GM18520 (cell line): ENCODE data around the gene HEXA.

ENCODE experiments used
- ATAC-seq: cut with Tn5 transposase; IDR thresholded peaks from one replicate; pipeline ENCODE4 v1.9.1; 2021; ENCODE audit not compliant: unreplicated experiment

Gene HEXA

DNA sequence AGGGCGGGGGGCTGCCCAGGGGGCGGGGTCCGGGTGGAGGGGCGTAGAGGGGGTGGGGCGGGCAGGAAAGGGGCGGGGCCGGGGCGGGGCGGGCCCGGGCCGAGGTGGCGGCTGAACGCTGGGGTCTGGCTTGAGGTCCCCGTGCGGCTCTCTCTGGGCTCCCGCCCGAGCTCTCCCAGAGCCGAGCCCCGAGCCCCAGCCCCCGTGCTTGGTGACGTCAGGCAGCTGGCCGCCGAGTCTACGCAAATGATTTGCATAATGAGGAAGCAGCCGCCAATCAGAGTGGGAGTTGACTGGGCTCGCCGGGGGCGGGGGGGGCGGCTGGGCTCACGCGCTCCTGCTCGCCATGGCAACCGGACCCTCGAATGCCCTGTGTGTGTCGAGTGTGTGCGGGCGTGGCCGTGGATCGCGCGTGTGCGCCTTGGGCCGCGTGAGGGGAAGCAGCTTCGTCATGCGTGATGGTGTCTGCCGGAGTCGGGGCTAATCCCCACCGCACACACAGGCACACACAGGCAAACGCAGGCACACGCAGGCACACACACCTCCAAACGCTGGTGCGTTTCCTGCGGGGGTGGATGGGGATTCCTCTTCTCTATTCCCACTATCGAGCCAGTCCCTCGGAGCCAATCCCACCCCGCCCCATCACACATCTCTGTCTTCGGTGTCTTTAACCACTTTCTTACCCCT lies 55.7 kb downstream of the HEXA start, which contains the start of gene CELF6:
Gene CELF6 (minus strand): TSS at position 173 of the 687 bp plus-strand sequence. CDS start 283 bp downstream, outside the sequence.
- no peak for ATAC-seq

- ATAC-seq: no peak
These were observed 56.3 kb downstream of the HEXA start for GRCh38 chr15:72319360-72319984.

DNA sequence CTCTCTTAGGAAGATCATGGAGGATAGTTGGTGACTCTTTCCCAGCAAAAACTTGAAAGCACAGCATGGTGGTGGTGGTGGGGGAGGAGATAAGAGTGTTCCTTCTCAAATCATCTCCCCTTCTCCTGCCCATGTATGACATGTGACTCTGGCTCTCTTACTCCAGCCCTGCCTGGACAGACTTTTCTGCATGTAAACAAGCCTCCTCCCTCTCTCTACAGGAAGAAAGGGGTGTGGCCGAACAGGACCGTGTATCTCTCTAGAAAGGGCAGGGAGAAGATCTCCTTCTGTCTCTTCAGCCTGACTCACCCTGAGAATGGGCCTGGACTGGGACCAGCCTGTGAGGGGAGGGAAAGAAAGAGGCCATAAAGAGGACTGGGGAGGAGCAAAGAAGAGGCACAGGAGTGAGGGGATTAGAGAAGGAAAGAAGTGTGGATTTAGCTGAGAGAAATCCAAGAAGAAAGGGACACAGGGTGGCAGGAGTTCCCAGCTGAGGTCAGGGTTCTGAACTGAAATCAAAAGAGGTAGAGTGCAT lies 57.3 kb downstream of the HEXA start:
- no peak for ATAC-seq

GRCh38 chr15:72315706-72316370 lies 60.0 kb downstream of the HEXA start:
- no peak for ATAC-seq

DNA sequence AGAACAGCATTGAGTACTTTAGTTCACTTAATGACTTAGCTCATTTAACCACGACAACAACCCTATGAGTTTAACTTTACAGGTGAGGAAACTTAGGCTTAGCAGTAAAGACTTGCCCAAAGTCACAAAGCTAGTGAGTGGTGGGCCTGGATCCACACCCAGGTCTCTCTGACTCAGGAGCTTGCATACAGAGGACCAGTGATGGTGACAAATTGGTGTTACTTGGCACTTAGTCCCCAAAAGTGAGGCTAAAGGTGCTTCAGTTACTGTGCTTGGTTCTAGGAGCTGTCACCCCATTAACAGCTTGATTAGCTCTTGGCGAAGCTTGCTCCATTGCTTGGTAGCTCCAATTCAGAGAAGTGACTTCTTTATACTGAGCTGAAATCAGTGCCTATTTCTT lies 61.9 kb downstream of the HEXA start:
- no peak for ATAC-seq

DNA sequence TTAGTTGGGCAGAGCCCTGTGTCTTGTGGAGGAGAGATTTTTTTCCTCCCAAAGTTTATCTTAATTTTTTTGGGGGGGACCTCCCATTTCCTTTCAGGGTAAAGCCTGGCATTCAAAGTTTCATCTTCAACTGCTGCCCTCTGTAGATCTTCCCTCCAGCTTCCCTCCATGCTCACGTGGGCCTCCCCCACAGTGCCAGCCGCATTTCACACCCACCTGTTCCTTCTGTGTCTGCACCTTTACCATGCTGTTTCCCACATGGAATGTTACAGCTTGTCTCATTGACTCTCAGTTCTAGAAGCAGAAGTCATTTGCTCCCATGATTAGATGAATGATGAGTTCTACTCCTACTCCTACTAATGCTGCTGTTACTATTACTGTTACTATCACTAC lies 62.4 kb downstream of the HEXA start:
- no peak for ATAC-seq

DNA sequence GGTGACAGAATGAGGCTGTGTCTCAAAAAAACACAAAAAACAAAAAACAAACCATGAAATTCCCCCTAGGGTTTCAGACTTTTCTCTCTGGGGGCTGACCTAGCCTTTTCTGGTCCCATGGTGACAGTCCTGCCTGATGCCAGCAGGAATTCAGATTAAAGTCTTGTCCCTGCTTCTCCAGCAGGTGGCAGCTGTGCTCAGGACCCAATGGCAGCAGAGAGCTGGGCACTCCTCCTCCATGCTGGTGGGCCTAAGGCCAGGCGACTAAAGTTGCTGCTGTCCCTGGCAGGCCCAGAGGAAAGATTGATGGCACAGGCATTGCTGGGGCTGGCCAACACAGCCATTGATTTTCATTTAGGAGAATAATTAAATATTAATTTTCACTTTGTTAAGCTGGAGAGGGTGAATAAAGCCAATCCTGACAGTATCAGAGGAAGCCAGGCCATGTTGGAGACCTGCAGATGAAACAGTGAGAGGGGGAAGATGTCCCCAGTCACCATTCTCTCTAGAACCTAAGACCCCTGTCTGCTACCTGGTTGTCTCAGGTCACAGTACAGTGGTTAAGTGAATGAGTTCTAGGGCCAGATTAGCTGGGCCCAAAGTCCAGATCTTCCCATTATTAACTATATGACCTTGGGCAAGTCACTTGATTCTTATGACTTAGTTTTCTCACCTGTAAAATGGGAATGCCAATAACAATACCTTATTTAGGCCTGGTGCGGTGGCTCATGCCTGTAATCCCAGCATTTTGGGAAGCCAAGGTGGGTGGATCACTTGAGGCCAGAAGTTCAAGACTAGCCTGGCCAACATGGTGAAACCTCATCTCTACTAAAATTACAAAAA lies 63.0 kb downstream of the HEXA start:
- ATAC-seq: no peak

DNA sequence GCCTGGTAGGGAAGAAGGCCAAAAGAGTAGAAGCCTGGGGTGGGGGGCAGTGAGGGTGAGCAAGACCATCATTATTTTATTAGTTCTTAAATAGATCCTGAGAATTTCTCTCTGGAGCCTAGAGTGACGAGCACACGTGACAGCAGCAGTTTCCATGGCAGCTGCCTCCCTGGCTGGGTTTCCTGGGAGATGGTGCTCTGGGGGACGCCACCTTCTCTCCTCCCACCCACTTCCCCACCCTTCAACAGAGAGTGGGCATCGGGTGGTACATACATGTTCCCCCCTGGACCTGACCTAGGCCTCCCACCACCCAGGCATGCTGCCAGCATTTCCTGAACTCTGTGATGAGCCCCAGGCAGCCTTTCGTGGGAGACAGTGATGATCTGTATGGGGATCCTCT lies 68.8 kb downstream of the HEXA start:
- ATAC-seq: no peak

DNA sequence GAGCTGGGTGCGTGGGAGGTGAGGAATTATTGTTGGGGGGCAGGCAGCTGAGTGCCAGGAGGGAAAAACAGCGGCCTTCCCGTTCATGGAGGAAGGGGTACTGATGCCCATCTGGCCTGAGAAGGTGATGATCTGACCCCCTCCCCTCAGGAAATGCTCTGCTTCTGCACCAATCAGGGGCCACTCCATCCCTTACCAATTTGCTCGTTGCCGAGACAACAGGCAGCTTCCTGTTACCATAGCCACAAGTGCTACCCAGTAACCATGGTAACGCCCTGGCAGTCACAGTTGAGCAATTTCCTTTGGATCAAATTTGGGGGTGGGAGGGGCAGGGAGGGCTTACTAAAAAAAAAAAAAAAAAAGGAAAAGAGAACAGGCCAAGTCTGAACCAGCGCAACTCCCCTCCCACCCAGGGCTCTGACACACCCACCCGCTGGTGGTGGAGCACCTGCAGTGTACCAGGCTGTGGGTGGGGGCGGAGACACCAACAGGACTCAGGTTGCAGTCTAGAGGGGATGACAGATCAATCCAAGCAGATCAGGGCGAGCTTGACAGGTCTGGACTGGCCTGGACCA lies 69.5 kb downstream of the HEXA start:
- ATAC-seq: no peak

- ATAC-seq: no peak
These were observed 71.2 kb downstream of the HEXA start for GRCh38 chr15:72304596-72304995.

GRCh38 chr15:72302955-72303354 lies 72.9 kb downstream of the HEXA start:
- no peak for ATAC-seq
